B cell (primary cell): ENCODE data around the gene ITSN1. TPM values are rescaled to one million over a fixed set of nuclear protein-coding genes. Genes with fewer than 3 reads are reported as not detected.

Source experiments
- ATAC-seq: fragments of 200-7000 bp; cut with Tn5 transposase; one replicate; pipeline ENCODE4 v1.10.0; 2021; ENCODE audit warnings: low read depth, mild to moderate bottlenecking, moderate number of reproducible peaks, moderate library complexity
- CTCF ChIA-PET: fragments of 350-600 bp; sonication (Branson Sonifier 250); formaldehyde crosslinking; loops from one replicate; lab custom pipeline; 2021; ENCODE audit warnings: antibody characterized with exemption, inconsistent platforms; lab: Charles Lee
- POLR2A ChIA-PET: fragments of 350-600 bp; sonication (Branson Sonifier 250); formaldehyde crosslinking; loops from one replicate; lab custom pipeline; 2021; ENCODE audit warnings: antibody characterized with exemption; lab: Charles Lee
- DNase-seq: peaks from one replicate; pipeline ENCODE4 v3.0.0; 2013
- H2AFZ ChIP-seq: 2 replicates; pipeline ENCODE4 v1.6.1; 2012; ENCODE audit warnings: mild to moderate bottlenecking, low read depth, low read length; ENCODE audit not compliant: insufficient read depth, poor library complexity, severe bottlenecking
- H3K27ac ChIP-seq, 2 donors: 1 replicate in 1 of 2; 2 replicates in 1 of 2; pipeline ENCODE4 v1.5.1; 2012 to 2013; ENCODE audit warnings: low read length in 2 of 2, mild to moderate bottlenecking in 2 of 2, moderate library complexity in 1 of 2
- H3K27me3 ChIP-seq, 4 experiments: fragments of 200-600 bp in 1 of 4; sonication (generic) in 1 of 4; replicated peaks in 1 of 4; 1 replicate in 2 of 4; 2 replicates in 2 of 4; pipeline versions ENCODE4 v1.6.1 to v1.7.0; 2013 to 2016; ENCODE audit warnings: low read length in 3 of 4, mild to moderate bottlenecking in 2 of 4, mixed read lengths in 1 of 4, moderate library complexity in 1 of 4; ENCODE audit not compliant: insufficient read depth in 4 of 4, control insufficient read depth in 3 of 4; ENCODE audit errors: control extremely low read depth in 1 of 4
- H3K36me3 ChIP-seq, 2 experiments: replicated peaks in 1 of 2; 1 replicate in 1 of 2; 2 replicates in 1 of 2; pipeline versions ENCODE4 v1.6.1 to v1.7.1; 2013; ENCODE audit warnings: low read length in 1 of 2; ENCODE audit not compliant: insufficient read depth in 2 of 2, control insufficient read depth in 1 of 2; ENCODE audit errors: control extremely low read depth in 1 of 2, extremely low read depth in 1 of 2
- H3K4me1 ChIP-seq, 2 donors: fragments of 200-600 bp in 1 of 2; sonication (generic) in 1 of 2; 1 replicate in 1 of 2; 2 replicates in 1 of 2; pipeline versions ENCODE4 v1.5.1 to v1.6.1; 2013 to 2017; ENCODE audit warnings: low read length in 2 of 2; ENCODE audit not compliant: control insufficient read depth in 2 of 2, insufficient read depth in 2 of 2
- H3K4me2 ChIP-seq: replicated peaks from 2 replicates; pipeline ENCODE3; 2012; ENCODE audit warnings: mild to moderate bottlenecking, low read depth, low read length; ENCODE audit not compliant: poor library complexity, severe bottlenecking
- H3K4me3 ChIP-seq, 5 experiments: fragments of 200-600 bp in 1 of 5; sonication (generic) in 1 of 5; 1 replicate in 3 of 5; 2 replicates in 2 of 5; pipeline versions ENCODE4 v1.5.1 to v1.7.0; 2011 to 2016; ENCODE audit warnings: low read length in 4 of 5, mild to moderate bottlenecking in 4 of 5, low read depth in 2 of 5, control low read depth in 1 of 5, moderate library complexity in 1 of 5; ENCODE audit not compliant: insufficient read depth in 1 of 5; ENCODE audit errors: control extremely low read depth in 1 of 5, extremely low read depth in 1 of 5
- H3K79me2 ChIP-seq: fragments of 200-600 bp; sonication (generic); one replicate; pipeline ENCODE4 v1.6.0; 2016; ENCODE audit warnings: low read length; ENCODE audit not compliant: control insufficient read depth, insufficient read depth
- H3K9ac ChIP-seq: fragments of 200-600 bp; sonication (generic); 2 replicates; pipeline ENCODE4 v1.6.1; 2017; ENCODE audit warnings: mild to moderate bottlenecking, low read length, moderate library complexity
- H3K9me3 ChIP-seq, 3 donors: one replicate each; pipeline versions ENCODE4 v1.6.1 to v1.7.1; 2013; ENCODE audit warnings: low read length in 2 of 3; ENCODE audit not compliant: control insufficient read depth in 2 of 3, insufficient read depth in 1 of 3; ENCODE audit errors: control extremely low read depth in 1 of 3
- H4K20me1 ChIP-seq: 2 replicates; pipeline ENCODE4 v1.6.0; 2012; ENCODE audit warnings: mild to moderate bottlenecking, low read length; ENCODE audit not compliant: insufficient read depth, control insufficient read depth, poor library complexity, severe bottlenecking
- H3K27ac Mint-ChIP-seq: one replicate; pipeline ENCODE4 v1.8.0; 2021; ENCODE audit warnings: mixed read lengths
- H3K27me3 Mint-ChIP-seq: one replicate; pipeline ENCODE4 v1.8.0; 2021; ENCODE audit warnings: mixed read lengths
- H3K4me1 Mint-ChIP-seq: one replicate; pipeline ENCODE4 v1.8.0; 2021; ENCODE audit warnings: mixed read lengths
- H3K4me3 Mint-ChIP-seq: one replicate; pipeline ENCODE4 v1.8.0; 2021; ENCODE audit warnings: mixed read lengths
- H3K9me3 Mint-ChIP-seq: one replicate; pipeline ENCODE4 v1.8.0; 2022; ENCODE audit warnings: mixed read lengths; ENCODE audit not compliant: insufficient read depth
- EZH2 ChIP-seq: IDR thresholded peaks from 2 replicates; pipeline ENCODE4 v1.6.1; 2012; ENCODE audit warnings: borderline replicate concordance, low read depth, mild to moderate bottlenecking, moderate library complexity, low read length; ENCODE audit not compliant: insufficient read depth, poor library complexity, severe bottlenecking
- WGBS: methylation state at CpG from one replicate; pipeline ENCODE4 v1.1.5; 2013; ENCODE audit warnings: missing lambda C conversion rate; ENCODE audit not compliant: insufficient coverage; 5-methylcytosine and 5-hydroxymethylcytosine counted together
- intact Hi-C: fragments of 100-400 bp; cut with micrococcal nuclease; formaldehyde crosslinking; loops from one replicate; pipeline ENCODE4 v1.10.0; 2022
- polyA plus RNA-seq: library from polyadenylated mRNA; depleted of rRNA; stranded (reverse); fragments of >200 nt; gene quantifications from 2 replicates; pipeline ENCODE4 v1.2.3, GENCODE V29; 2012
- total RNA-seq, 2 donors: library from RNA; stranded (reverse); fragments of 120-200 nt in 1 of 2; gene quantifications; 1 replicate in 1 of 2; 2 replicates in 1 of 2; pipeline versions ENCODE4 v1.2.3 to v1.2.4, GENCODE V29; 2013 to 2022
- TF ChIP-seq, protein P1 (sequence below): fragments of 200-600 bp; IDR thresholded peaks from one replicate; pipeline ENCODE4 v1.8.0; 2022; ENCODE audit warnings: antibody characterized with exemption, mild to moderate bottlenecking

The ITSN1 gene
- total and polyA plus RNA-seq, 2 donors (not counting 1 experiment from before 2014, with no cell fraction given): 0.31 to 2.4 TPM

DNA sequence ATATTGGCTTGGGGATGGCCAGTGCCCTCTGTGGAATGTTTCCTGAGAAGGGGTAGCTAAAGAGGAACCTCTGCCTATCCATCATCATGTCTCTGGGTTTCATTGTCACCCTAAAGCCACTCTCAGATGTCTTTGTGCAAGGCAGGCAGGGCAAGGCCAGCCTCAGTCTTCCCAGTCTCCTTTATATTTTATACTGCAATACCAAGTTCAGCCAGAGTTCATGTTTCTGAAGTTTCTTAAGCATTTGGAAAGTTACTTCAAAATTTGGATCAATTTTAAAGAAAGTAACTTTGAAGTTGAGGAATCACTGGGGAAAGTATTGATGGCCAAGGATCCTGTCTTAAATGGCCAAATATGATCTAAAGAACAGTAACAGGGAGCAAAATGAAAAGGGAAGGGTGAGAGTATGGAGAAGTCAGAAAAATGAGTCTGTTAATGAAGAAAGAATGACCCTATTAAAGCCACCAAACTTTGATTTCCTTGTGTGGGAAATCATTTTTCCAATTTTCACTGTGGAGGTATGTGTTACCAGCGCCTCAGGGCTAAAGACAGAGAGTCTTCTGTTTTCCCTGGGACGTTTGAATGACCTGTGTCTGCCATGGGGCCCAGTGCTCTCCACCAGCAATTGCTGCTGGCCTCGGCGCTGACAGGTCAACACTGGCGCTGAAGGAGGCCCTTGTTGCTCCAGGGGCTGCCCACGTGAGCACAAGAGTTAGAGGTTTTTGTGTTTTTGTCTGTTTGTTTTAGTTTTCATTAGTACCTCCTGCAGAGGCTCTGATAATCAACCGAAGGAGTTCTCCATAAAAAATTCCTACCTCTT, 179.4 kb downstream of the ITSN1 start:
- H4K20me1 ChIP-seq: no peaks in the 10 kb centered on the region
- H3K4me1 Mint-ChIP-seq: no peaks in the 10 kb centered on the region
- H2AFZ ChIP-seq: no peak overlapping the region
- intact Hi-C loops: no loop called here
- no peak overlapping the region for H3K4me2 ChIP-seq
- H3K9me3 Mint-ChIP-seq: no peaks in the 10 kb centered on the region
- no peak overlapping the region for H3K27ac Mint-ChIP-seq
- H3K36me3 ChIP-seq: no peaks in the 10 kb centered on the region
- H3K9me3 ChIP-seq: no peaks in the 10 kb centered on the region
- H3K4me1 ChIP-seq: no peaks in the 10 kb centered on the region
- no peak overlapping the region for H3K9ac ChIP-seq
- no peaks in the 10 kb centered on the region for H3K79me2 ChIP-seq
- peaks cover 4% of the 10 kb centered on the region for H3K27me3 Mint-ChIP-seq
- H3K4me3 Mint-ChIP-seq: no peak overlapping the region
- no peak for TF ChIP-seq EZH2
- TF ChIP-seq, protein P1, sequence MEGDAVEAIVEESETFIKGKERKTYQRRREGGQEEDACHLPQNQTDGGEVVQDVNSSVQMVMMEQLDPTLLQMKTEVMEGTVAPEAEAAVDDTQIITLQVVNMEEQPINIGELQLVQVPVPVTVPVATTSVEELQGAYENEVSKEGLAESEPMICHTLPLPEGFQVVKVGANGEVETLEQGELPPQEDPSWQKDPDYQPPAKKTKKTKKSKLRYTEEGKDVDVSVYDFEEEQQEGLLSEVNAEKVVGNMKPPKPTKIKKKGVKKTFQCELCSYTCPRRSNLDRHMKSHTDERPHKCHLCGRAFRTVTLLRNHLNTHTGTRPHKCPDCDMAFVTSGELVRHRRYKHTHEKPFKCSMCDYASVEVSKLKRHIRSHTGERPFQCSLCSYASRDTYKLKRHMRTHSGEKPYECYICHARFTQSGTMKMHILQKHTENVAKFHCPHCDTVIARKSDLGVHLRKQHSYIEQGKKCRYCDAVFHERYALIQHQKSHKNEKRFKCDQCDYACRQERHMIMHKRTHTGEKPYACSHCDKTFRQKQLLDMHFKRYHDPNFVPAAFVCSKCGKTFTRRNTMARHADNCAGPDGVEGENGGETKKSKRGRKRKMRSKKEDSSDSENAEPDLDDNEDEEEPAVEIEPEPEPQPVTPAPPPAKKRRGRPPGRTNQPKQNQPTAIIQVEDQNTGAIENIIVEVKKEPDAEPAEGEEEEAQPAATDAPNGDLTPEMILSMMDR: no peak
- ChIA-PET POLR2A (no interaction called here), CTCF (no interaction called here)
- ATAC-seq (no peak), DNase-seq (no peak)
- no peak overlapping the region for H3K27ac ChIP-seq
- no peak overlapping the region for H3K4me3 ChIP-seq
- WGBS: 75% methylated on average over 5 of the region's 7 CpGs
- no peaks in the 10 kb centered on the region for H3K27me3 ChIP-seq

DNA sequence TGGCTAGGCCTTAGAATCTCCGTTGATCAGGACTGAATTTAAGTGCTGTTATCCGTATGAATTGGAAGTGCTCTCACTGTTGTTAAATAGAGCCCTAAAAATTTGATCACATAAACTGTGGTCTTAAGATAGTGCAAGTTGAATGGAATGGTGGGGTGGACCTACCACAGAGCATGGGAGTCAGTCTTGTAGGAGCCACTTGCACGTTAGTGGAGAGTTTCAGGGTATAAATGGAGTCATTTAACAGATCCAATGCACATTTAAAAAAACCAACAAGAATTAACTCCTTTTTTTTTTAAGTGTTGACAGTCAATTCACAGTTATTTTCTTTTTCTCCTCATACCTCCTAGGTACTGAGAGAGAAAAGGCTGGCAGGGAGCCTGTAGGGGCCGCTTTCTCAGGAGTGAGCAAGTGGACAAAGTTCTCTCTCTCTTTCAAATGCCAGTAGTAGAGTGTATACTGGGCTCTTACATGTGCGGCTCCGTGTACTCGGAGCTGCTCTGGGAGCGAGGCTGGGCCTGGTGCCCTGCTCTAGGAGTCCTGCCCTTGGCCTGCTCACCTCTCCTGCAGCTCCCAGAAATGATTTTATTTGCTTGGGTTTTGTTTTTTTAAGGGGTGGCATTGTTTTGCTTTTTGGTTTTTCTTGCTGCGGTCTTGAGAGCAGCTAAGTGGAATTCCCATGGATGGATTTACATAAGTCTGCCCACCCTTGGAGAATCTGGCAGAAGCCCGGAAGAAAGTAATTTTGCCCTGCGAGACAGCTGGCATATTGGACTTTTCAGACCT, 182.0 kb downstream of the ITSN1 start:
- no peaks in the 10 kb centered on the region for H3K79me2 ChIP-seq
- H2AFZ ChIP-seq: no peak overlapping the region
- H3K36me3 ChIP-seq: no peaks in the 10 kb centered on the region
- no peak overlapping the region for H3K4me2 ChIP-seq
- no peaks in the 10 kb centered on the region for H4K20me1 ChIP-seq
- H3K4me1 ChIP-seq: no peaks in the 10 kb centered on the region
- H3K27ac Mint-ChIP-seq: no peak overlapping the region
- WGBS: 96% methylated on average over 8 of the region's 11 CpGs
- intact Hi-C loops: no loop called here
- no peak overlapping the region for H3K4me3 Mint-ChIP-seq
- H3K4me3 ChIP-seq: no peak overlapping the region
- no peak for TF ChIP-seq EZH2
- TF ChIP-seq, protein P1: no peak
- no peak for ATAC-seq
- ChIA-PET CTCF (no interaction called here), POLR2A (no interaction called here)
- H3K27me3 Mint-ChIP-seq: peaks cover 8% of the 10 kb centered on the region
- H3K27me3 ChIP-seq: no peaks in the 10 kb centered on the region
- DNase-seq: no peak
- H3K9me3 ChIP-seq: peaks cover 0 to 3% (median 0%) of the 10 kb centered on the region in 3 donors
- no peaks in the 10 kb centered on the region for H3K4me1 Mint-ChIP-seq
- no peak overlapping the region for H3K9ac ChIP-seq
- H3K9me3 Mint-ChIP-seq: no peaks in the 10 kb centered on the region
- H3K27ac ChIP-seq: no peak overlapping the region
